IPS-NIHi7 (cell line): ENCODE measurements around the gene MERTK.

ENCODE experiments used
- DNase-seq: peaks from one replicate; pipeline ENCODE4 v3.0.0; 2012; ENCODE audit warnings: mixed read lengths; ENCODE audit errors: extremely low spot score

MERTK gene

GRCh38 chr2:111977240-111977639 is 78.8 kb downstream of the MERTK start:
- DNase-seq = no peak

- DNase-seq = no peak
Measured at GRCh38 chr2:111978452-111979170, 80.2 kb downstream of the MERTK start.

GRCh38 chr2:111981666-111982065 is 83.3 kb downstream of the MERTK start:
- no peak for DNase-seq

- DNase-seq = no peak
Measured at GRCh38 chr2:111982822-111983221, 84.4 kb downstream of the MERTK start.

GRCh38 chr2:111983478-111984212 is 85.2 kb downstream of the MERTK start:
- DNase-seq = no peak

GRCh38 chr2:111984213-111984604 is 85.8 kb downstream of the MERTK start:
- no peak for DNase-seq

GRCh38 chr2:111985514-111985913 is 87.1 kb downstream of the MERTK start:
- DNase-seq = no peak

GRCh38 chr2:111986116-111986900 is 87.9 kb downstream of the MERTK start:
- no peak for DNase-seq

- no peak for DNase-seq
Measured at GRCh38 chr2:111990375-111990774, 92.0 kb downstream of the MERTK start.

- DNase-seq = no peak
Measured at GRCh38 chr2:111990856-111991255, 92.4 kb downstream of the MERTK start.

GRCh38 chr2:111994042-111994441 is 95.6 kb downstream of the MERTK start:
- DNase-seq = no peak

- DNase-seq = no peak
Measured at GRCh38 chr2:111995148-111995547, 96.7 kb downstream of the MERTK start.

GRCh38 chr2:111999809-112000208 is 101.4 kb downstream of the MERTK start:
- DNase-seq = no peak

- DNase-seq = no peak
Measured at GRCh38 chr2:112000399-112001135, 102.2 kb downstream of the MERTK start.

GRCh38 chr2:112001136-112001715 is 102.8 kb downstream of the MERTK start:
- no peak for DNase-seq

GRCh38 chr2:112001942-112002341 is 103.5 kb downstream of the MERTK start:
- no peak for DNase-seq

- no peak for DNase-seq
Measured at GRCh38 chr2:112003576-112004252, 105.3 kb downstream of the MERTK start.

GRCh38 chr2:112004253-112004645 is 105.8 kb downstream of the MERTK start:
- no peak for DNase-seq

GRCh38 chr2:112005406-112006075 is 107.1 kb downstream of the MERTK start:
- DNase-seq = no peak

- DNase-seq = no peak
Measured at GRCh38 chr2:112006076-112006410, 107.6 kb downstream of the MERTK start.
